GM23338 (cell line): Measurements from ENCODE around the gene SETBP1. TPM values are rescaled to one million over a fixed set of nuclear protein-coding genes. Genes with fewer than 3 reads are reported as not detected.

Experiments used
- ATAC-seq: fragments of 200-7000 bp; cut with Tn5 transposase; 3 replicates; pipeline ENCODE4 v1.9.1; 2020
- DNase-seq: peaks from one replicate; pipeline ENCODE4 v3.0.0-alpha.2; 2015; ENCODE audit warnings: low spot score
- H2AFZ ChIP-seq: fragments of 200-600 bp; sonication (generic); 2 replicates; pipeline ENCODE4 v1.8.0; 2016; ENCODE audit warnings: antibody characterized with exemption, mild to moderate bottlenecking, moderate library complexity
- H3F3A ChIP-seq: fragments of 200-600 bp; sonication (generic); replicated peaks from 2 replicates; pipeline ENCODE4 v1.8.0; 2017; ENCODE audit warnings: antibody characterized with exemption, mixed run types, low read depth
- H3K27ac ChIP-seq: fragments of 200-600 bp; sonication (generic); 2 replicates; pipeline ENCODE4 v1.6.1; 2016; ENCODE audit warnings: low read depth
- H3K27me3 ChIP-seq: fragments of 200-600 bp; sonication (generic); 2 replicates; pipeline ENCODE4 v1.8.0; 2016; ENCODE audit warnings: mild to moderate bottlenecking, mixed run types, moderate library complexity; ENCODE audit not compliant: insufficient read depth
- H3K36me3 ChIP-seq: fragments of 200-600 bp; sonication (generic); 2 replicates; pipeline ENCODE4 v1.8.0; 2016; ENCODE audit warnings: mild to moderate bottlenecking; ENCODE audit not compliant: insufficient read depth
- H3K4me1 ChIP-seq: fragments of 200-600 bp; sonication (generic); 2 replicates; pipeline ENCODE4 v1.8.0; 2016; ENCODE audit warnings: mild to moderate bottlenecking, moderate library complexity; ENCODE audit not compliant: insufficient read depth
- H3K4me2 ChIP-seq: fragments of 200-600 bp; sonication (generic); 2 replicates; pipeline ENCODE4 v1.7.1; 2017; ENCODE audit warnings: mixed run types
- H3K4me3 ChIP-seq: fragments of 200-600 bp; sonication (generic); 2 replicates; pipeline ENCODE4 v1.6.1; 2016; ENCODE audit warnings: mixed run types
- H3K79me2 ChIP-seq: fragments of 200-600 bp; sonication (generic); replicated peaks from 2 replicates; pipeline ENCODE4 v1.8.0; 2017; ENCODE audit warnings: mild to moderate bottlenecking; ENCODE audit not compliant: insufficient read depth
- H3K9me2 ChIP-seq: fragments of 200-600 bp; sonication (generic); 2 replicates; pipeline ENCODE4 v1.8.0; 2017; ENCODE audit not compliant: insufficient read depth
- H4K20me1 ChIP-seq: fragments of 200-600 bp; sonication (generic); replicated peaks from 2 replicates; pipeline ENCODE4 v1.8.0; 2017; ENCODE audit warnings: mild to moderate bottlenecking; ENCODE audit not compliant: insufficient read depth
- H3K27ac Mint-ChIP-seq: 2 replicates; pipeline ENCODE4 v1.8.0; 2020; ENCODE audit warnings: inconsistent platforms, mild to moderate bottlenecking, moderate library complexity, mixed read lengths
- H3K27me3 Mint-ChIP-seq: 3 replicates; pipeline ENCODE4 v1.8.0; 2022; ENCODE audit warnings: low read depth, mild to moderate bottlenecking, moderate library complexity, mixed read lengths, inconsistent platforms; ENCODE audit not compliant: insufficient read depth, poor library complexity
- H3K36me3 Mint-ChIP-seq: 3 replicates; pipeline ENCODE4 v1.8.0; 2021; ENCODE audit warnings: low read depth, mild to moderate bottlenecking, inconsistent platforms, moderate library complexity, mixed read lengths
- H3K4me1 Mint-ChIP-seq: 3 replicates; pipeline ENCODE4 v1.8.0; 2020; ENCODE audit warnings: mild to moderate bottlenecking, inconsistent platforms, mixed read lengths
- H3K4me3 Mint-ChIP-seq: 3 replicates; pipeline ENCODE4 v1.8.0; 2021; ENCODE audit warnings: moderate library complexity, mild to moderate bottlenecking, inconsistent platforms, mixed read lengths
- H3K9me3 Mint-ChIP-seq: 3 replicates; pipeline ENCODE4 v1.8.0; 2020; ENCODE audit warnings: moderate library complexity, mild to moderate bottlenecking, inconsistent platforms, mixed read lengths
- CREB1 ChIP-seq: fragments of 250-450 bp; sonication (Bioruptor Pico); IDR thresholded peaks from 2 replicates; pipeline ENCODE4 v1.5.0; 2020; ENCODE audit warnings: low read depth, mild to moderate bottlenecking, moderate library complexity
- JUNB ChIP-seq: IDR thresholded peaks from one replicate; pipeline ENCODE4 v1.6.1; 2016; ENCODE audit warnings: antibody characterized with exemption; ENCODE audit not compliant: unreplicated experiment
- NANOG ChIP-seq: IDR thresholded peaks from 2 replicates; pipeline ENCODE4 v1.6.1; 2016; ENCODE audit warnings: antibody characterized with exemption, borderline replicate concordance
- ZNF114 ChIP-seq: fragments of 250-450 bp; sonication (Bioruptor Pico); IDR thresholded peaks from 2 replicates; pipeline ENCODE4 v1.5.0; 2020; ENCODE audit warnings: mild to moderate bottlenecking, moderate library complexity
- polyA plus RNA-seq: library from polyadenylated mRNA; unstranded; fragments of >200 nt; fragmentation: Nextera tagmentation; extraction: Ambion mirVana; gene quantifications from 2 replicates; pipeline ENCODE4 v1.2.1, GENCODE V29; 2016
- total RNA-seq: library from RNA; depleted of rRNA; stranded (reverse); fragments of >200 nt; shearing (Covaris generic); gene quantifications from 2 replicates; pipeline ENCODE4 v1.2.3, GENCODE V29; 2014
- TF ChIP-seq, protein P1 (sequence below), 2 experiments: fragments of 200-600 bp in 1 of 2; sonication (generic) in 1 of 2; conservative IDR thresholded peaks; 2 replicates each; pipeline versions ENCODE4 v1.5.1 to v1.6.1; 2016 to 2017; ENCODE audit warnings: antibody characterized with exemption in 2 of 2, low read depth in 2 of 2, mild to moderate bottlenecking in 2 of 2, moderate library complexity in 1 of 2
- TF ChIP-seq, protein P2 (sequence below): IDR thresholded peaks from one replicate; pipeline ENCODE4 v1.6.1; 2018; ENCODE audit warnings: antibody characterized with exemption; ENCODE audit not compliant: unreplicated experiment
- TF ChIP-seq, protein P3 (sequence below): IDR thresholded peaks from 2 replicates; pipeline ENCODE4 v1.6.1; 2016; ENCODE audit warnings: antibody characterized with exemption

The SETBP1 gene
- total and polyA plus RNA-seq, 2 experiments from 2014 or later = 1.6 to 5.5 TPM

DNA sequence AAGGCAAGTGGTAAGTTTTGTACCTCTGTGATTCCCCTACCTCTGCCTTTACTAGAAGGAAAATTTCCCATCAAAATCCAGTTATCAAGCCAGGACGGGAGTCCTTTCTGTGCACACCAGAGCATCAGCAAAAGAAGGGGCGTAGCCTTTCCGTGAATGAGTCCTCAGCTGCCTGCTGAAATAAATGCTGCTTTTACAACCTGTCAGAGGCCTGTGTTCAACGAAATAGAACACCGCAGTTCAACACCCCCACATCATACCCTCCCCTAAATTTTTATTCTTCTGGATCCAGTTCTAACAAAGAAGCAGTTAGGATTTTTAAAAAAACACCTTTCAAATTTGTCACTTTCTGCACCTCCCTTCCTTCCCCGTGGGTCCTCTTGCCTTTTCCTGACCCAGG is 135.8 kb downstream of the SETBP1 start:
- no peak overlapping the region for H3K27ac Mint-ChIP-seq

More for the DNA sequence above, 135.8 kb downstream of the SETBP1 start:
- Mint-ChIP-seq H3K27me3 (peaks cover 9% of the 10 kb centered on the region), H3K4me1 (peaks cover 39% of the 10 kb centered on the region), H3K9me3 (no peaks in the 10 kb centered on the region), H3K4me3 (no peak overlapping the region), H3K36me3 (no peaks in the 10 kb centered on the region)
- Histone ChIP-seq H3K27me3 (no peaks in the 10 kb centered on the region), H2AFZ (no peak overlapping the region), H3K4me1 (peaks cover 11% of the 10 kb centered on the region; the same call in 1 of the 2 replicates), H4K20me1 (no peaks in the 10 kb centered on the region), H3K4me3 (no peak overlapping the region), H3K9me2 (peaks cover 9% of the 10 kb centered on the region; the same call in 1 of the 2 replicates), H3F3A (no peaks in the 10 kb centered on the region), H3K4me2 (no peak overlapping the region), H3K79me2 (no peaks in the 10 kb centered on the region), H3K27ac (no peak overlapping the region), H3K36me3 (no peaks in the 10 kb centered on the region)
- DNase-seq (no peak), ATAC-seq (no peak)
- TF ChIP-seq, protein P1, sequence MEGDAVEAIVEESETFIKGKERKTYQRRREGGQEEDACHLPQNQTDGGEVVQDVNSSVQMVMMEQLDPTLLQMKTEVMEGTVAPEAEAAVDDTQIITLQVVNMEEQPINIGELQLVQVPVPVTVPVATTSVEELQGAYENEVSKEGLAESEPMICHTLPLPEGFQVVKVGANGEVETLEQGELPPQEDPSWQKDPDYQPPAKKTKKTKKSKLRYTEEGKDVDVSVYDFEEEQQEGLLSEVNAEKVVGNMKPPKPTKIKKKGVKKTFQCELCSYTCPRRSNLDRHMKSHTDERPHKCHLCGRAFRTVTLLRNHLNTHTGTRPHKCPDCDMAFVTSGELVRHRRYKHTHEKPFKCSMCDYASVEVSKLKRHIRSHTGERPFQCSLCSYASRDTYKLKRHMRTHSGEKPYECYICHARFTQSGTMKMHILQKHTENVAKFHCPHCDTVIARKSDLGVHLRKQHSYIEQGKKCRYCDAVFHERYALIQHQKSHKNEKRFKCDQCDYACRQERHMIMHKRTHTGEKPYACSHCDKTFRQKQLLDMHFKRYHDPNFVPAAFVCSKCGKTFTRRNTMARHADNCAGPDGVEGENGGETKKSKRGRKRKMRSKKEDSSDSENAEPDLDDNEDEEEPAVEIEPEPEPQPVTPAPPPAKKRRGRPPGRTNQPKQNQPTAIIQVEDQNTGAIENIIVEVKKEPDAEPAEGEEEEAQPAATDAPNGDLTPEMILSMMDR (conservative IDR thresholded peaks at IDR 0.05; ENCODE audit: low read depth in 2 of 2) = no peak
- TF ChIP-seq NANOG = no peak
- TF ChIP-seq JUNB = no peak
- TF ChIP-seq, protein P2, sequence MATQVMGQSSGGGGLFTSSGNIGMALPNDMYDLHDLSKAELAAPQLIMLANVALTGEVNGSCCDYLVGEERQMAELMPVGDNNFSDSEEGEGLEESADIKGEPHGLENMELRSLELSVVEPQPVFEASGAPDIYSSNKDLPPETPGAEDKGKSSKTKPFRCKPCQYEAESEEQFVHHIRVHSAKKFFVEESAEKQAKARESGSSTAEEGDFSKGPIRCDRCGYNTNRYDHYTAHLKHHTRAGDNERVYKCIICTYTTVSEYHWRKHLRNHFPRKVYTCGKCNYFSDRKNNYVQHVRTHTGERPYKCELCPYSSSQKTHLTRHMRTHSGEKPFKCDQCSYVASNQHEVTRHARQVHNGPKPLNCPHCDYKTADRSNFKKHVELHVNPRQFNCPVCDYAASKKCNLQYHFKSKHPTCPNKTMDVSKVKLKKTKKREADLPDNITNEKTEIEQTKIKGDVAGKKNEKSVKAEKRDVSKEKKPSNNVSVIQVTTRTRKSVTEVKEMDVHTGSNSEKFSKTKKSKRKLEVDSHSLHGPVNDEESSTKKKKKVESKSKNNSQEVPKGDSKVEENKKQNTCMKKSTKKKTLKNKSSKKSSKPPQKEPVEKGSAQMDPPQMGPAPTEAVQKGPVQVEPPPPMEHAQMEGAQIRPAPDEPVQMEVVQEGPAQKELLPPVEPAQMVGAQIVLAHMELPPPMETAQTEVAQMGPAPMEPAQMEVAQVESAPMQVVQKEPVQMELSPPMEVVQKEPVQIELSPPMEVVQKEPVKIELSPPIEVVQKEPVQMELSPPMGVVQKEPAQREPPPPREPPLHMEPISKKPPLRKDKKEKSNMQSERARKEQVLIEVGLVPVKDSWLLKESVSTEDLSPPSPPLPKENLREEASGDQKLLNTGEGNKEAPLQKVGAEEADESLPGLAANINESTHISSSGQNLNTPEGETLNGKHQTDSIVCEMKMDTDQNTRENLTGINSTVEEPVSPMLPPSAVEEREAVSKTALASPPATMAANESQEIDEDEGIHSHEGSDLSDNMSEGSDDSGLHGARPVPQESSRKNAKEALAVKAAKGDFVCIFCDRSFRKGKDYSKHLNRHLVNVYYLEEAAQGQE = no peak
- TF ChIP-seq ZNF114 (CRISPR knock-in tag) = no peak
- TF ChIP-seq CREB1 (CRISPR knock-in tag) = no peak
- TF ChIP-seq, protein P3, sequence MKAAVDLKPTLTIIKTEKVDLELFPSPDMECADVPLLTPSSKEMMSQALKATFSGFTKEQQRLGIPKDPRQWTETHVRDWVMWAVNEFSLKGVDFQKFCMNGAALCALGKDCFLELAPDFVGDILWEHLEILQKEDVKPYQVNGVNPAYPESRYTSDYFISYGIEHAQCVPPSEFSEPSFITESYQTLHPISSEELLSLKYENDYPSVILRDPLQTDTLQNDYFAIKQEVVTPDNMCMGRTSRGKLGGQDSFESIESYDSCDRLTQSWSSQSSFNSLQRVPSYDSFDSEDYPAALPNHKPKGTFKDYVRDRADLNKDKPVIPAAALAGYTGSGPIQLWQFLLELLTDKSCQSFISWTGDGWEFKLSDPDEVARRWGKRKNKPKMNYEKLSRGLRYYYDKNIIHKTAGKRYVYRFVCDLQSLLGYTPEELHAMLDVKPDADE = no peak
